Measurements from ENCODE around the gene ANKUB1. TPM values are rescaled to one million over a fixed set of nuclear protein-coding genes. Genes with fewer than 3 reads are reported as not detected.

Gene ANKUB1
- total RNA-seq, 2 experiments from 2014 or later, result not detected

DNA sequence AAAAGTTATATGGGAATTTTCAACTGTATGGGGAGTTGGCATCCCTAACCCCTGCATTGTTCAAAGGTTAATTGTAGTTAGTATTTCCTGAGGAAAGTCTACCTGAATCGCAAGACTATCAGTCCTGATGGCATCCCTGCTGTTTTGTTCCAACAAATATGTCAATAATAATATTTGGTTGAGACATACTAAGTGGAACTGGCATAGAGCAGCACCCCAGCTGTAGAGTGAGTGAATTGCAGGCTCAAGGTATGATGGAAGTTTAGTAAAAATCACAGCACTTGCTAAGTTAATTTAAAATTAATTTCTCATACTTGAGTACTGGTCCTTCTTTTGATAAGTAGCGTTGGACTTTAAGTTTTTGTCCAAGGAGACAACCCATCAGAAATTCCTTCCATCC is 22.1 kb downstream of the ANKUB1 start:
- Mint-ChIP-seq H3K4me1 (no peaks in the 10 kb centered on the region), H3K9me3 (no peaks in the 10 kb centered on the region), H3K27me3 (peaks cover 25% of the 10 kb centered on the region), H3K36me3 (ENCODE audit: low read depth) (no peaks in the 10 kb centered on the region), H3K4me3 (no peak overlapping the region), H3K27ac (no peak overlapping the region)
- ChIA-PET CTCF (interaction anchor here (1.3 to 1.7 kb wide), 4 partner anchors 10 to 414 kb away, joined by 3 to 5 read pairs (median 4); no protein-coding TSS in a partner anchor), POLR2A (no interaction called here)
- no peak for DNase-seq

DNA sequence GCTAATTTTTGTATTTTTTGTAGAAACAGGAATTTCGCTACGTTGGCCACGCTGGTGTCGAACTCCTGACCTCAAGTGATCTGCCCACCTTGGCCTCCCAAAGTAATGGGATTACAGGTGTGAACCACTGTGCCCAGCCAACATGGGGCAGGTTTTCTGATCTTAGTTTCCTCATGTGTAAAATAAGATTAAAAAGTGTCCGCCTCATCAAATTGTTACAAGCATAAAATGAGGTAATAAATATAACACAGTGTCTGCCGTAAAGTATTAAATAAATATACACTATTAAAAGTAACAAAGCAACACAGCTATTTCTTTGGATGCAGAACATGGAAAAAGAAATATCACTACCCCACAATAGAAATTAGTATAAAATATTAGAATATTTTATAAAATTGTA is 23.6 kb downstream of the ANKUB1 start:
- DNase-seq, result no peak
- no peak overlapping the region for H3K27ac Mint-ChIP-seq
- no peaks in the 10 kb centered on the region for H3K4me1 Mint-ChIP-seq
- H3K9me3 Mint-ChIP-seq, result no peaks in the 10 kb centered on the region
- no peaks in the 10 kb centered on the region for H3K36me3 Mint-ChIP-seq (ENCODE audit: low read depth)
- ChIA-PET POLR2A (no interaction called here), CTCF (no interaction called here)
- H3K27me3 Mint-ChIP-seq, result peaks cover 33% of the 10 kb centered on the region
- no peak overlapping the region for H3K4me3 Mint-ChIP-seq

- H3K27ac Mint-ChIP-seq, result no peak overlapping the region
- H3K4me3 Mint-ChIP-seq, result no peak overlapping the region
- no peaks in the 10 kb centered on the region for H3K9me3 Mint-ChIP-seq
- DNase-seq, result no peak
- ChIA-PET POLR2A (no interaction called here), CTCF (interaction anchor here (1.5 to 1.7 kb wide), 2 partner anchors 8 to 198 kb away, joined by 3 to 4 read pairs; no protein-coding TSS in a partner anchor)
- peaks cover 33% of the 10 kb centered on the region for H3K27me3 Mint-ChIP-seq
- no peaks in the 10 kb centered on the region for H3K4me1 Mint-ChIP-seq
- H3K36me3 Mint-ChIP-seq (ENCODE audit: low read depth), result no peaks in the 10 kb centered on the region
Observed at GRCh38 chr3:149767720-149768119, 24.6 kb downstream of the ANKUB1 start.

DNA sequence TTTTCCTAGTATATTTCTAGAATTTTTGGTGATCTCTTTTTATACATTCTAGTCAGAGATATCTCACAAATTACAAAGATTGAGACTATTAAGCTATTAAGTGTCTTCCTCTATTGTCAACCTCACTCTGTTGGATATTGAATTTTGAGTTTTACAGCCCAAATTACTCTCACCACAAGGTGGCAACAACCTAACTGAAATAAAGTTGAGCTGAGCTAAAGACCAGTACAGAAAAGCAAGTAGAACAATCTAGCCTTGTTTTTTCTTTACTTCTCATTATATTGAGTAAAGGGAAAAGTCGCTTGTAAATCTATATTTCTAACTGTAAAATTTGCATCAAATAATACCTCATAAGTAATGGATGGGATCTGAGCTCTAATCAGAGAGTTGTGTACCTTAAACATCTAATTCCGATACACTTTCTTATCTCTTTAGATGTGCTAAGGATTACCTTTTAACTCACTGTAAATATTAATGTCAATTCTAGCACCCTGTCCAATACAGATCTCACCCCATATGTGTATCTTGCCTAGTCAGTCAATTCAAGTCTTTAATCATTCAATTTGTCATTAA is 26.5 kb downstream of the ANKUB1 start:
- Mint-ChIP-seq H3K27me3 (peaks cover 26% of the 10 kb centered on the region), H3K36me3 (ENCODE audit: low read depth) (no peaks in the 10 kb centered on the region), H3K4me3 (no peak overlapping the region), H3K4me1 (no peaks in the 10 kb centered on the region), H3K27ac (no peak overlapping the region), H3K9me3 (no peaks in the 10 kb centered on the region)
- ChIA-PET CTCF (interaction anchor here (0.6 to 1.7 kb wide), 3 partner anchors 10 to 196 kb away, joined by 3 to 4 read pairs (median 3); no protein-coding TSS in a partner anchor), POLR2A (no interaction called here)
- no peak for DNase-seq

DNA sequence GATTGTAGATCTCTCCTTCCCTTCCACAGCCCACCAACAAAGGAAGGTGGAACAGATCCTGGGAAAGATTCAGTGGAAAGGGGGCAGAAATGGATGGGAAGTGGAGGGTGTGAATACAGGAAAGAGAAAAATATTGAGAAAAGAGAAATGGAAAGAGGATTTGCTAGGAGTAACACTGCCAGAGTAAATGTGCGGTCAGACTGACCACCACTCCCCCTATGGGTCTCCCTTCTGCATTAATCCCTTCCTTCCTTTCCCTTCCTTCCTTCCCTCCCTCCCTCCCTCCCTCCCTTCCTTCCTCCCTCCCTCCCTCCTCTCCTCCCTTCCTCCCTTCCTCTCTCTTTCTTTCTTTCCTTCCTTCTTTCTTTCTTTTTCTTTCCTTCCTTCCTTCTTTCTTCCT is 28.1 kb downstream of the ANKUB1 start:
- H3K27me3 Mint-ChIP-seq, result peaks cover 33% of the 10 kb centered on the region
- no peaks in the 10 kb centered on the region for H3K4me1 Mint-ChIP-seq
- ChIA-PET CTCF (no interaction called here), POLR2A (no interaction called here)
- H3K27ac Mint-ChIP-seq, result no peak overlapping the region
- no peak overlapping the region for H3K4me3 Mint-ChIP-seq
- DNase-seq, result no peak
- no peaks in the 10 kb centered on the region for H3K36me3 Mint-ChIP-seq (ENCODE audit: low read depth)
- H3K9me3 Mint-ChIP-seq, result no peaks in the 10 kb centered on the region

- H3K27me3 Mint-ChIP-seq, result peaks cover 34% of the 10 kb centered on the region
- no peaks in the 10 kb centered on the region for H3K36me3 Mint-ChIP-seq (ENCODE audit: low read depth)
- ChIA-PET CTCF (no interaction called here), POLR2A (no interaction called here)
- H3K4me3 Mint-ChIP-seq, result no peak overlapping the region
- no peaks in the 10 kb centered on the region for H3K4me1 Mint-ChIP-seq
- H3K27ac Mint-ChIP-seq, result no peak overlapping the region
- no peak for DNase-seq
- no peaks in the 10 kb centered on the region for H3K9me3 Mint-ChIP-seq
Observed at GRCh38 chr3:149763565-149764195, 28.7 kb downstream of the ANKUB1 start.

GRCh38 chr3:149753717-149754116 is 38.6 kb downstream of the ANKUB1 start:
- ChIA-PET CTCF (no interaction called here), POLR2A (no interaction called here)
- H3K9me3 Mint-ChIP-seq, result no peaks in the 10 kb centered on the region
- DNase-seq, result no peak
- no peak overlapping the region for H3K27ac Mint-ChIP-seq
- peak overlapping the region; percentile 95 for H3K4me3 Mint-ChIP-seq
- H3K27me3 Mint-ChIP-seq, result no peaks in the 10 kb centered on the region
- H3K4me1 Mint-ChIP-seq, result peaks cover 37% of the 10 kb centered on the region
- H3K36me3 Mint-ChIP-seq (ENCODE audit: low read depth), result peaks cover 8% of the 10 kb centered on the region

GRCh38 chr3:149752788-149753136 is 39.6 kb downstream of the ANKUB1 start:
- Mint-ChIP-seq H3K4me3 (peak overlapping the region; percentile 95), H3K9me3 (no peaks in the 10 kb centered on the region), H3K36me3 (ENCODE audit: low read depth) (peaks cover 17% of the 10 kb centered on the region), H3K27ac (peak overlapping the region; percentile 92), H3K4me1 (peaks cover 37% of the 10 kb centered on the region), H3K27me3 (no peaks in the 10 kb centered on the region)
- DNase-seq, result no peak
- ChIA-PET CTCF (interaction anchor here (1.4 to 1.5 kb wide), 3 partner anchors 19 to 180 kb away, joined by 4 to 6 read pairs (median 6); no protein-coding TSS in a partner anchor), POLR2A (no interaction called here)

GRCh38 chr3:149752051-149752787 is 40.1 kb downstream of the ANKUB1 start, which contains the start of gene COMMD2:
Gene COMMD2 (minus strand): TSS chr3:149752489. CDS start chr3:149752444, 45 bp downstream.
- H3K4me1 Mint-ChIP-seq, result peaks cover 37% of the 10 kb centered on the region
- peak within 1 kb of the TSS; percentile 95 for H3K4me3 Mint-ChIP-seq
- H3K27ac Mint-ChIP-seq, result peak within 1 kb of the TSS; percentile 92
- POLR2A ChIA-PET, result no interaction called here
- DNase-seq, result peak; percentile 78
- H3K36me3 Mint-ChIP-seq (ENCODE audit: low read depth), result peaks cover 21% of the 10 kb centered on the region
- no peaks in the 10 kb centered on the region for H3K27me3 Mint-ChIP-seq
- CTCF ChIA-PET, result interaction anchor here (1.4 to 1.5 kb wide), 3 partner anchors 19 to 179 kb away, joined by 4 to 6 read pairs (median 6); no protein-coding TSS in a partner anchor
- H3K9me3 Mint-ChIP-seq, result peaks cover 2% of the 10 kb centered on the region

DNA sequence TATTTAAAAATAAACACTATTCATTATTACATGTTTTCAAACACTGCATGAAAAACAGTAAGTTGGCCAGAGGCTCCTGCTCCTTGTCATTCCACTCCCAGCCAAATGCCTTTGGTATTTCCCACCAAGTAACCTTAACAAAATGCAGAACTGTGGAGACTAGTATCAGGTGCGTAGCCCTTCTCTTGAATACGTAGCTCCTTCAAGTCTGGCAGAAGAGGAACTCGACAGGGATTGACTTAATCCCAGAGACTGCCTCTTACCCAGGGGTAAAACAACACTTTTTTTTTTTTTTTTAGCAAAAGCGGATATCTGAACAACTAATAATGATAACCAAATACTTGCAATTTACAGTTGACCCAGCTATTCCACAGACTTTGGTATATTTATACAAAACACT is 40.8 kb downstream of the ANKUB1 start:
- H3K9me3 Mint-ChIP-seq, result peaks cover 6% of the 10 kb centered on the region
- peak overlapping the region; percentile 95 for H3K4me3 Mint-ChIP-seq
- POLR2A ChIA-PET, result no interaction called here
- CTCF ChIA-PET, result interaction anchor here (0.6 to 1.5 kb wide), 3 partner anchors 9 to 577 kb away, joined by 3 to 4 read pairs (median 3); no protein-coding TSS in a partner anchor
- peaks cover 28% of the 10 kb centered on the region for H3K36me3 Mint-ChIP-seq (ENCODE audit: low read depth)
- no peak for DNase-seq
- no peaks in the 10 kb centered on the region for H3K27me3 Mint-ChIP-seq
- H3K4me1 Mint-ChIP-seq, result peaks cover 37% of the 10 kb centered on the region
- peak overlapping the region; percentile 92 for H3K27ac Mint-ChIP-seq

DNA sequence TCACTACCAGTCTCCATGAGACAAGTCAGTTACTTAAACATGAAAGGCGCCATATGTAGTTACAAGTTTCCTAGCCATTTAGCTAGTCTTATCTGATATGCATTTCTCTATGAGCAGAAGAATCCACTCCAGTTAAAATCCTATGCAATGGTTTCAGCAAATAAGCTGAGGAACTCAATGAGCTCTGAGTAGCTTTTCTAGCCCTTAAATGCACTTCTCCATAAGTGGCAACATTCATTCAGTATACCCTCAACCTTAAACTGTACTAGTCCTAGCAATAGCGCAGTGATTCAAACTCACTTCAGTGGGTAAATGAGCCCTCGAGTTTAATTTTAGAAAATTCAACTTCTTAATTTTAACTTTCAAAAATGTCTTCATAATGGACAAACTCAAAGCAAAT is 47.7 kb downstream of the ANKUB1 start:
- Mint-ChIP-seq H3K9me3 (peaks cover 6% of the 10 kb centered on the region), H3K4me3 (no peak overlapping the region), H3K36me3 (ENCODE audit: low read depth) (peaks cover 43% of the 10 kb centered on the region), H3K27me3 (no peaks in the 10 kb centered on the region), H3K27ac (no peak overlapping the region), H3K4me1 (no peaks in the 10 kb centered on the region)
- DNase-seq, result no peak
- CTCF ChIA-PET, result no interaction called here
- POLR2A ChIA-PET, result no interaction called here

DNA sequence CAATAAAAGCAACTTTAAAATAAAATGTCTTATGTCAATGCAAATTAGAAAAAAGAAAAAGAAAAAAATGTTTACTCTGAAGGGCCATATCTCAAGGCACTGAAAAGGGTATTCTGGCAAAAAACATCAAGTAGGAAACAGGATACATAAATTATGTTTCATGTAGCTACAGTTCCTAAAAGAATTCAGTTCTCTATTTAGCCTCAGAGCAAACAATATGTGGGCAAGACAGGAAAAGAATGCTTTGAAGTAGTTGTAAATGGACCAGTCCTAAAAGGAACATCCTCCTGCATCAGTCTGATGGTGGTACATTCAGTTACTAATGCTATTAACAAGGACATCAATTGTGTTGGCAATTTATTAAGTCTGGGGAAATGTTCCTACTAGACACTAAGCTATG is 48.2 kb downstream of the ANKUB1 start:
- no peak for DNase-seq
- Mint-ChIP-seq H3K27me3 (no peaks in the 10 kb centered on the region), H3K4me1 (no peaks in the 10 kb centered on the region), H3K27ac (no peak overlapping the region), H3K4me3 (no peak overlapping the region), H3K9me3 (peaks cover 6% of the 10 kb centered on the region), H3K36me3 (ENCODE audit: low read depth) (peaks cover 44% of the 10 kb centered on the region)
- POLR2A ChIA-PET, result no interaction called here
- CTCF ChIA-PET, result no interaction called here

DNA sequence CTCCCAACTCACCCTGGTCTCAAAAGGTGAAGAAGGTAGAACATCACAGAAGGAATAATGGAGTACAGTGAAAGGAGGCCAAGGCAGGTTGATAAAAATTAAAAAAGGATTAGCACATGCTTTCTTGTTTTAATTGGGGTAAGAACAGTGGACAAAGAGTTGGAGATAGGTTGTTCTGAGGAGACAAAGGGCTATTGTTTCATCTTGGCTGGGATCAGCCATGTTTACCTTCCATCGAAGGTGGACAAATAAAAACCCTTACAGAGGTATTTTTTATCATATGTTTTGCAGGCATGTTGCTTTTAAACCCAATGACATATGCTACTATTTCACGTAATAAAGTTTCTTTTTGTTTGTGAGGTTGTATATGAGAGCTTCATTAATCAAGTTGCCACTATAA is 53.0 kb downstream of the ANKUB1 start:
- Mint-ChIP-seq H3K36me3 (ENCODE audit: low read depth) (peaks cover 12% of the 10 kb centered on the region), H3K9me3 (no peaks in the 10 kb centered on the region), H3K27ac (no peak overlapping the region), H3K4me1 (no peaks in the 10 kb centered on the region), H3K4me3 (no peak overlapping the region), H3K27me3 (no peaks in the 10 kb centered on the region)
- CTCF ChIA-PET, result no interaction called here
- DNase-seq, result no peak
- POLR2A ChIA-PET, result no interaction called here
